HepG2 (cell line): ENCODE results near the gene H1-8. TPM values are rescaled to one million over a fixed set of nuclear protein-coding genes. Genes with fewer than 3 reads are reported as not detected.

Experiments
- ATAC-seq: fragments of 200-7000 bp; cut with Tn5 transposase; 3 replicates; pipeline ENCODE4 v1.9.1; 2020; ENCODE audit warnings: mild to moderate bottlenecking, moderate library complexity
- BruUV-seq: library from RNA; stranded (reverse); fragments of 400-500 nt; replicated peaks from 2 replicates; lab custom pipeline; 2021; lab: Mats Ljungman, UMichigan
- CTCF ChIA-PET: fragments of 300-600 bp; formaldehyde crosslinking; extraction: SDS; loops from one replicate; lab custom pipeline; 2021; ENCODE audit warnings: low total read pairs, inconsistent platforms, low intra/inter-chr PET ratio; lab: Yijun Ruan, JAX
- POLR2A ChIA-PET: fragments of 350-600 bp; sonication (Branson Sonifier 250); formaldehyde crosslinking; loops from one replicate; lab custom pipeline; 2020; ENCODE audit warnings: antibody characterized with exemption, inconsistent platforms; lab: Yijun Ruan, JAX
- DNase-seq: peaks from one replicate; pipeline ENCODE4 v3.0.0-alpha.2; 2015; ENCODE audit warnings: low spot score
- FAIRE-seq: peaks from 3 replicates; lab custom pipeline; 2011; peaks lifted over from hg19 to GRCh38; lab: Jason Lieb, UNC
- H2AFZ ChIP-seq: one replicate; pipeline ENCODE4 v1.6.1; 2011; ENCODE audit warnings: low read length, inconsistent platforms
- H3K27ac ChIP-seq: fragments of 300-600 bp; 3 replicates; pipeline ENCODE4 v1.8.0; 2011; ENCODE audit warnings: mixed run types, mild to moderate bottlenecking, mixed read lengths, low read length, inconsistent platforms; ENCODE audit not compliant: insufficient read depth; ENCODE audit errors: extremely low read length
- H3K27me3 ChIP-seq, 2 experiments: fragments of 200-600 bp in 1 of 2; 2 replicates in 1 of 2; 3 replicates in 1 of 2; pipeline versions ENCODE4 v1.6.0 to v1.8.0; 2011; ENCODE audit warnings: low read length in 2 of 2, mild to moderate bottlenecking in 2 of 2, moderate library complexity in 2 of 2, inconsistent platforms in 1 of 2; ENCODE audit not compliant: insufficient read depth in 2 of 2, control insufficient read depth in 1 of 2
- H3K36me3 ChIP-seq, 2 experiments: fragments of 200-600 bp in 1 of 2; replicated peaks in 1 of 2; 2 replicates in 1 of 2; 3 replicates in 1 of 2; pipeline versions ENCODE4 v1.5.1 to v1.8.0; 2011; ENCODE audit warnings: low read length in 2 of 2, inconsistent platforms in 1 of 2; ENCODE audit not compliant: insufficient read depth in 2 of 2, control insufficient read depth in 1 of 2
- H3K4me1 ChIP-seq: 2 replicates; pipeline ENCODE4 v1.5.1; 2012; ENCODE audit warnings: low read length, inconsistent platforms; ENCODE audit not compliant: insufficient read depth
- H3K4me2 ChIP-seq: 2 replicates; pipeline ENCODE4 v1.6.0; 2011; ENCODE audit warnings: low read depth, low read length, inconsistent platforms
- H3K4me3 ChIP-seq, 3 experiments: fragments of 200-600 bp in 1 of 3; sonication (generic), shearing (Covaris generic) in 1 of 3; replicated peaks in 1 of 3; 2 replicates each; pipeline ENCODE4 v1.5.1; 2011 to 2016; ENCODE audit warnings: low read length in 3 of 3, inconsistent platforms in 2 of 3, low read depth in 2 of 3, mild to moderate bottlenecking in 2 of 3, control low read depth in 1 of 3, mixed read lengths in 1 of 3; ENCODE audit not compliant: insufficient read depth in 1 of 3
- H3K79me2 ChIP-seq: one replicate; pipeline ENCODE4 v1.6.1; 2011; ENCODE audit warnings: low read length, inconsistent platforms; ENCODE audit not compliant: insufficient read depth
- H3K9ac ChIP-seq: 2 replicates; pipeline ENCODE4 v1.6.0; 2011; ENCODE audit warnings: mild to moderate bottlenecking, low read depth, low read length, inconsistent platforms; ENCODE audit not compliant: insufficient read depth
- H3K9me3 ChIP-seq: 2 replicates; pipeline ENCODE4 v1.5.1; 2012; ENCODE audit warnings: mild to moderate bottlenecking, low read length
- H4K20me1 ChIP-seq: 2 replicates; pipeline ENCODE4 v1.6.0; 2011; ENCODE audit warnings: inconsistent platforms, mild to moderate bottlenecking, low read length, moderate library complexity; ENCODE audit not compliant: insufficient read depth
- ADNP ChIP-seq: sonication (generic); formaldehyde crosslinking; IDR thresholded peaks from 2 replicates; pipeline ENCODE4 v1.4.0; 2020; ENCODE audit warnings: missing genetic modification reagents
- BCL3 ChIP-seq: sonication (generic); formaldehyde crosslinking; IDR thresholded peaks from 2 replicates; pipeline ENCODE4 v1.5.1; 2020; ENCODE audit warnings: mild to moderate bottlenecking, missing genetic modification reagents, moderate library complexity
- CAMTA2 ChIP-seq: sonication (generic); formaldehyde crosslinking; IDR thresholded peaks from 2 replicates; pipeline ENCODE4 v1.4.0; 2020; ENCODE audit warnings: mild to moderate bottlenecking, missing genetic modification reagents, borderline replicate concordance
- GTF2F1 ChIP-seq: fragments of 150-350 bp; IDR thresholded peaks from 2 replicates; pipeline ENCODE4 v1.6.1; 2014; ENCODE audit warnings: low read length
- MIXL1 ChIP-seq: IDR thresholded peaks from 2 replicates; pipeline ENCODE4 v1.6.1; 2016
- MXI1 ChIP-seq: IDR thresholded peaks from 3 replicates; pipeline ENCODE4 v1.6.1; 2012; ENCODE audit warnings: low read depth, low read length, inconsistent platforms, borderline replicate concordance
- SRF ChIP-seq: IDR thresholded peaks from 2 replicates; pipeline ENCODE4 v1.6.1; 2011; ENCODE audit warnings: mild to moderate bottlenecking, low read depth, low read length, moderate library complexity
- TRAFD1 ChIP-seq: sonication (generic); formaldehyde crosslinking; IDR thresholded peaks from 2 replicates; pipeline ENCODE4 v1.5.1; 2020; ENCODE audit warnings: missing genetic modification reagents, mild to moderate bottlenecking, borderline replicate concordance
- ZBTB4 ChIP-seq: sonication (generic); formaldehyde crosslinking; IDR thresholded peaks from 2 replicates; pipeline ENCODE4 v1.4.0; 2020; ENCODE audit warnings: missing genetic modification reagents, mild to moderate bottlenecking, borderline replicate concordance
- ZBTB7B ChIP-seq: sonication (generic); formaldehyde crosslinking; IDR thresholded peaks from 2 replicates; pipeline ENCODE4 v1.4.0; 2020; ENCODE audit warnings: missing genetic modification reagents
- ZNF124 ChIP-seq: sonication (generic); formaldehyde crosslinking; IDR thresholded peaks from 2 replicates; pipeline ENCODE4 v1.4.0; 2020; ENCODE audit warnings: missing genetic modification reagents
- ZNF225 ChIP-seq: sonication (generic); formaldehyde crosslinking; IDR thresholded peaks from 2 replicates; pipeline ENCODE4 v1.4.0; 2020; ENCODE audit warnings: mild to moderate bottlenecking, missing genetic modification reagents
- WGBS: methylation state at CpG from one replicate; pipeline ENCODE4 v1.1.6; 2017; ENCODE audit warnings: low lambda C conversion rate; 5-methylcytosine and 5-hydroxymethylcytosine counted together
- in situ Hi-C: cut with HindIII; loops from 2 replicates; pipeline ENCODE4 v1.10.0; 2017; ENCODE audit warnings: low pct_unique_long_range_greater_than_20kb; ENCODE audit not compliant: extremely low pct_ligation_motif_present
- intact Hi-C: fragments of 100-400 bp; cut with micrococcal nuclease; formaldehyde crosslinking; loops from one replicate; pipeline ENCODE4 v1.10.0; 2022; ENCODE audit not compliant: unreplicated experiment
- polyA plus RNA-seq, 8 experiments: library from polyadenylated mRNA; depleted of rRNA in 3 of 8; stranded (reverse) in 7 of 8; unstranded in 1 of 8; fragments of >200 nt; fragmentation: Illumina TruSeq in 4 of 8; extraction: Trizol in 4 of 8; gene quantifications; 2 replicates each; pipeline versions ENCODE4 v1.2.1 to v1.2.3, GENCODE V29; 2011 to 2016; ENCODE audit warnings: low read depth in 4 of 8, missing spikeins in 1 of 8, mixed read lengths in 1 of 8; ENCODE audit not compliant: insufficient read depth in 1 of 8
- total RNA-seq, 5 experiments: library from RNA; depleted of rRNA; stranded (reverse); fragments of >200 nt; fragmentation: Illumina TruSeq; extraction: Trizol; gene quantifications; 2 replicates each; pipeline ENCODE4 v1.2.3, GENCODE V29; 2016; ENCODE audit warnings: low read depth in 1 of 5

H1-8 gene
- total and polyA plus RNA-seq, 2 of the 13 experiments (the other 11 are each of a cell fraction or from before 2014, with no cell fraction given): 0.08 TPM; not detected in 1

- no peak overlapping the region for H3K27ac ChIP-seq
- no peaks in the 10 kb centered on the region for H4K20me1 ChIP-seq
- H2AFZ ChIP-seq: no peak overlapping the region
- H3K4me1 ChIP-seq: peaks cover 33% of the 10 kb centered on the region
- H3K4me2 ChIP-seq: no peak overlapping the region
- DNase-seq (no peak), ATAC-seq (no peak), FAIRE-seq (no peak)
- H3K9ac ChIP-seq: no peak overlapping the region
- H3K36me3 ChIP-seq: peaks cover 8 to 9% of the 10 kb centered on the region in 2 experiments; a peak in 3 of 5 replicates
- H3K27me3 ChIP-seq: no peaks in the 10 kb centered on the region
- BruUV-seq: no TSS peak
- no peak overlapping the region for H3K4me3 ChIP-seq
- intact Hi-C loops (no loop called here), in situ Hi-C loops (no loop called here)
- POLR2A ChIA-PET: no interaction called here
- no peaks in the 10 kb centered on the region for H3K79me2 ChIP-seq
- CTCF ChIA-PET: no interaction called here
- TF ChIP-seq ADNP (CRISPR knock-in tag) (no peak), GTF2F1 (no peak), TRAFD1 (CRISPR knock-in tag) (no peak), SRF (no peak), MXI1 (no peak), BCL3 (no peak), ZNF225 (CRISPR knock-in tag) (no peak), ZBTB7B (no peak), ZBTB4 (CRISPR knock-in tag) (no peak), ZNF124 (CRISPR knock-in tag) (no peak), MIXL1 (no peak), CAMTA2 (CRISPR knock-in tag) (no peak)
- no peaks in the 10 kb centered on the region for H3K9me3 ChIP-seq
- 99% methylated on average over 6 of the region's 6 CpGs for WGBS
Measured at GRCh38 chr3:129505341-129505740, 37.6 kb upstream of the H1-8 start.
